KMS-11 (cell line): ENCODE data around the gene EVA1C.
"Not testable (repeated sequence)": the region's sequence is repeated elsewhere in the genome, so short reads cannot be mapped to it uniquely, and the experiment has no call there.

ENCODE experiments used
- H2AFZ ChIP-seq: fragments of 200-600 bp; sonication (generic); 2 replicates; pipeline ENCODE4 v1.6.1; 2016; ENCODE audit warnings: antibody characterized with exemption, mixed run types, low read depth
- H3K27ac ChIP-seq: fragments of 200-600 bp; sonication (generic); 2 replicates; pipeline ENCODE4 v1.6.1; 2016; ENCODE audit warnings: mild to moderate bottlenecking, mixed run types
- H3K27me3 ChIP-seq: fragments of 200-600 bp; sonication (generic); 2 replicates; pipeline ENCODE4 v1.6.1; 2017; ENCODE audit warnings: mild to moderate bottlenecking, low read depth, mixed run types, moderate library complexity; ENCODE audit not compliant: insufficient read depth
- H3K36me3 ChIP-seq: fragments of 200-600 bp; sonication (generic); 2 replicates; pipeline ENCODE4 v1.6.1; 2017; ENCODE audit warnings: mild to moderate bottlenecking, mixed run types; ENCODE audit not compliant: insufficient read depth
- H3K4me1 ChIP-seq: fragments of 200-600 bp; sonication (generic); 2 replicates; pipeline ENCODE4 v1.6.1; 2016; ENCODE audit warnings: mild to moderate bottlenecking, low read depth, mixed run types; ENCODE audit not compliant: poor library complexity, severe bottlenecking
- H3K4me2 ChIP-seq: fragments of 200-600 bp; sonication (generic); 2 replicates; pipeline ENCODE4 v1.7.0; 2016; ENCODE audit warnings: mild to moderate bottlenecking, mixed run types
- H3K4me3 ChIP-seq: fragments of 200-600 bp; sonication (generic); IDR thresholded peaks from 2 replicates; pipeline ENCODE4 v1.6.1; 2017; ENCODE audit warnings: low read depth, low read length, mixed read lengths; ENCODE audit not compliant: insufficient read depth
- H3K79me2 ChIP-seq: fragments of 200-600 bp; sonication (generic); 2 replicates; pipeline ENCODE4 v1.6.1; 2016; ENCODE audit warnings: low read depth, mixed run types; ENCODE audit not compliant: insufficient read depth
- H3K9ac ChIP-seq: fragments of 200-600 bp; sonication (generic); 2 replicates; pipeline ENCODE4 v1.6.1; 2016; ENCODE audit warnings: mild to moderate bottlenecking, mixed run types
- H4K20me1 ChIP-seq: fragments of 200-600 bp; sonication (generic); 2 replicates; pipeline ENCODE4 v1.6.1; 2016; ENCODE audit warnings: mild to moderate bottlenecking, mixed run types; ENCODE audit not compliant: insufficient read depth
- CTCF ChIP-seq: fragments of 200-600 bp; sonication (generic); conservative IDR thresholded peaks from 2 replicates; pipeline ENCODE4 v1.6.1; 2017; ENCODE audit warnings: low read depth, mild to moderate bottlenecking, antibody characterized with exemption, low read length, moderate library complexity, mixed read lengths

EVA1C gene

GRCh38 chr21:32367158-32367557 lies 45.3 kb upstream of the EVA1C start:
- TF ChIP-seq CTCF, result no peak
- Histone ChIP-seq H3K36me3 (peaks cover 8% of the 10 kb centered on the region; the same call in 1 of the 2 replicates), H3K9ac (no peak overlapping the region), H3K4me1 (peaks cover 69% of the 10 kb centered on the region), H3K79me2 (peaks cover 7% of the 10 kb centered on the region; the same call in 1 of the 2 replicates), H3K27me3 (no peaks in the 10 kb centered on the region), H3K4me2 (peak overlapping the region; percentile 59; the same call in 1 of the 2 replicates), H3K27ac (peak overlapping the region; percentile 71; the same call in 1 of the 2 replicates), H2AFZ (no peak overlapping the region), H4K20me1 (no peaks in the 10 kb centered on the region), H3K4me3 (no peak overlapping the region)

- peaks cover 72% of the 10 kb centered on the region for H3K4me1 ChIP-seq
- H3K79me2 ChIP-seq, result peaks cover 13% of the 10 kb centered on the region; the same call in 1 of the 2 replicates
- TF ChIP-seq CTCF, result no peak
- peak overlapping the region; percentile 59 for H3K4me2 ChIP-seq
- H3K4me3 ChIP-seq, result no peak overlapping the region
- peak overlapping the region; percentile 71 for H3K27ac ChIP-seq
- no peaks in the 10 kb centered on the region for H4K20me1 ChIP-seq
- peak overlapping the region; percentile 10; the same call in 1 of the 2 replicates for H3K9ac ChIP-seq
- no peak overlapping the region for H2AFZ ChIP-seq
- no peaks in the 10 kb centered on the region for H3K27me3 ChIP-seq
- peaks cover 18% of the 10 kb centered on the region; the same call in 1 of the 2 replicates for H3K36me3 ChIP-seq
Measured at GRCh38 chr21:32368386-32368785, 44.1 kb upstream of the EVA1C start.

GRCh38 chr21:32368961-32369360 lies 43.5 kb upstream of the EVA1C start:
- not testable (repeated sequence) for H3K4me3 ChIP-seq, H2AFZ ChIP-seq, H3K27me3 ChIP-seq, H4K20me1 ChIP-seq
- H3K36me3 ChIP-seq, result peaks cover 18% of the 10 kb centered on the region; the same call in 1 of the 2 replicates
- peak overlapping the region; percentile 59 for H3K4me2 ChIP-seq
- peak overlapping the region; percentile 71 for H3K27ac ChIP-seq
- H3K79me2 ChIP-seq, result peaks cover 13% of the 10 kb centered on the region; the same call in 1 of the 2 replicates
- H3K4me1 ChIP-seq, result peaks cover 67% of the 10 kb centered on the region
- peak overlapping the region; percentile 10; the same call in 1 of the 2 replicates for H3K9ac ChIP-seq

- no peak overlapping the region for H3K9ac ChIP-seq
- H3K4me2 ChIP-seq, result no peak overlapping the region
- no peak for TF ChIP-seq CTCF
Measured at GRCh38 chr21:32370998-32371766, 41.3 kb upstream of the EVA1C start.

GRCh38 chr21:32371913-32372314 lies 40.6 kb upstream of the EVA1C start:
- Histone ChIP-seq H3K4me1 (peaks cover 45% of the 10 kb centered on the region), H4K20me1 (no peaks in the 10 kb centered on the region), H3K79me2 (peaks cover 6% of the 10 kb centered on the region; the same call in 1 of the 2 replicates), H3K27ac (no peak overlapping the region), H2AFZ (no peak overlapping the region), H3K36me3 (peaks cover 15% of the 10 kb centered on the region; the same call in 1 of the 2 replicates), H3K27me3 (no peaks in the 10 kb centered on the region), H3K9ac (no peak overlapping the region), H3K4me2 (no peak overlapping the region), H3K4me3 (no peak overlapping the region)
- TF ChIP-seq CTCF, result no peak

More at GRCh38 chr21:32370998-32371766, 41.3 kb upstream of the EVA1C start:
- Histone ChIP-seq H4K20me1 (no peaks in the 10 kb centered on the region), H3K36me3 (peaks cover 17% of the 10 kb centered on the region; the same call in 1 of the 2 replicates), H3K79me2 (peaks cover 13% of the 10 kb centered on the region; the same call in 1 of the 2 replicates), H3K4me3 (no peak overlapping the region), H3K27me3 (no peaks in the 10 kb centered on the region), H3K27ac (no peak overlapping the region), H2AFZ (no peak overlapping the region), H3K4me1 (peaks cover 52% of the 10 kb centered on the region)
